Neural progenitor cell (in vitro differentiated cells): Measurements from ENCODE around the gene HLA-DPB1. TPM values are rescaled to one million over a fixed set of nuclear protein-coding genes. Genes with fewer than 3 reads are reported as not detected.

Source experiments
- DNase-seq: peaks from one replicate; pipeline ENCODE4 v3.0.0-alpha.2; 2016; ENCODE audit warnings: low spot score
- H2AFZ ChIP-seq: fragments of 200-600 bp; sonication (generic); replicated peaks from 2 replicates; pipeline ENCODE4 v1.6.1; 2016; ENCODE audit warnings: antibody characterized with exemption
- H3F3A ChIP-seq: fragments of 200-600 bp; sonication (generic); 2 replicates; pipeline ENCODE4 v1.6.1; 2016; ENCODE audit warnings: antibody characterized with exemption, low read depth
- H3K27ac ChIP-seq: fragments of 200-600 bp; sonication (generic); 2 replicates; pipeline ENCODE4 v1.5.1; 2016; ENCODE audit warnings: mild to moderate bottlenecking
- H3K27me3 ChIP-seq: fragments of 200-600 bp; sonication (generic); 2 replicates; pipeline ENCODE4 v1.6.1; 2016; ENCODE audit warnings: mild to moderate bottlenecking, moderate library complexity
- H3K36me3 ChIP-seq: fragments of 200-600 bp; sonication (generic); 2 replicates; pipeline ENCODE4 v1.5.1; 2016
- H3K4me1 ChIP-seq: fragments of 200-600 bp; sonication (generic); 2 replicates; pipeline ENCODE4 v1.6.1; 2016; ENCODE audit warnings: mixed run types
- H3K4me2 ChIP-seq: fragments of 200-600 bp; sonication (generic); 2 replicates; pipeline ENCODE4 v1.6.1; 2016
- H3K4me3 ChIP-seq: fragments of 200-600 bp; sonication (generic); 2 replicates; pipeline ENCODE4 v1.5.1; 2016
- H3K79me2 ChIP-seq: fragments of 200-600 bp; sonication (generic); 2 replicates; pipeline ENCODE4 v1.6.1; 2016; ENCODE audit warnings: low read depth
- H3K9ac ChIP-seq: fragments of 200-600 bp; sonication (generic); 2 replicates; pipeline ENCODE4 v1.6.1; 2016
- H3K9me3 ChIP-seq: fragments of 200-600 bp; sonication (generic); 2 replicates; pipeline ENCODE4 v1.5.1; 2016; ENCODE audit warnings: low read depth
- H4K20me1 ChIP-seq: fragments of 200-600 bp; sonication (generic); 2 replicates; pipeline ENCODE4 v1.6.1; 2016; ENCODE audit warnings: low read depth
- H3K27ac Mint-ChIP-seq: 3 replicates; pipeline ENCODE4 v1.8.0; 2021; ENCODE audit warnings: mixed read lengths
- H3K27me3 Mint-ChIP-seq: 2 replicates; pipeline ENCODE4 v1.8.0; 2022; ENCODE audit warnings: low read depth, mild to moderate bottlenecking, inconsistent platforms, moderate library complexity, mixed read lengths; ENCODE audit not compliant: insufficient read depth
- H3K36me3 Mint-ChIP-seq: 3 replicates; pipeline ENCODE4 v1.8.0; 2021; ENCODE audit warnings: mixed read lengths
- H3K4me1 Mint-ChIP-seq: 3 replicates; pipeline ENCODE4 v1.8.0; 2021; ENCODE audit warnings: mixed read lengths
- H3K4me3 Mint-ChIP-seq: 3 replicates; pipeline ENCODE4 v1.8.0; 2021; ENCODE audit warnings: mild to moderate bottlenecking, moderate library complexity, mixed read lengths
- H3K9me3 Mint-ChIP-seq: 3 replicates; pipeline ENCODE4 v1.8.0; 2020; ENCODE audit warnings: mixed read lengths
- CTCF ChIP-seq: fragments of 200-600 bp; sonication (generic); IDR thresholded peaks from 2 replicates; pipeline ENCODE4 v1.5.1; 2017; ENCODE audit warnings: antibody characterized with exemption, mild to moderate bottlenecking
- EZH2 ChIP-seq: fragments of 200-600 bp; sonication (generic); IDR thresholded peaks from 2 replicates; pipeline ENCODE4 v1.6.1; 2017; ENCODE audit warnings: antibody characterized with exemption, mild to moderate bottlenecking, moderate library complexity
- EZH2phosphoT487 ChIP-seq: fragments of 200-600 bp; sonication (generic); IDR thresholded peaks from 2 replicates; pipeline ENCODE4 v1.6.1; 2017; ENCODE audit warnings: antibody characterized with exemption
- total RNA-seq: library from RNA; depleted of rRNA; stranded (reverse); fragments of >200 nt; gene quantifications from 2 replicates; pipeline ENCODE4 v1.2.3, GENCODE V29; 2015; ENCODE audit warnings: low replicate concordance

Gene HLA-DPB1
- total RNA-seq, 1 donor from 2014 or later, result 8.0 TPM

- Histone ChIP-seq H3K9me3 (no peaks in the 10 kb centered on the region), H2AFZ (no peak overlapping the region), H3K27ac (no peak overlapping the region), H3F3A (no peaks in the 10 kb centered on the region), H3K79me2 (no peaks in the 10 kb centered on the region), H3K4me1 (no peaks in the 10 kb centered on the region), H3K4me3 (no peak overlapping the region), H3K27me3 (no peaks in the 10 kb centered on the region), H3K36me3 (no peaks in the 10 kb centered on the region), H3K9ac (no peak overlapping the region), H4K20me1 (no peaks in the 10 kb centered on the region), H3K4me2 (no peak overlapping the region)
- TF ChIP-seq EZH2phosphoT487, result no peak
- no peak for TF ChIP-seq CTCF
- TF ChIP-seq EZH2, result no peak
- Mint-ChIP-seq H3K4me3 (no peak overlapping the region), H3K27ac (no peak overlapping the region), H3K27me3 (peaks cover 6% of the 10 kb centered on the region), H3K36me3 (peaks cover 2% of the 10 kb centered on the region), H3K9me3 (peaks cover 6% of the 10 kb centered on the region), H3K4me1 (no peaks in the 10 kb centered on the region)
- no peak for DNase-seq
These were observed 6.6 kb upstream of the HLA-DPB1 start for GRCh38 chr6:33069021-33069738.

- H3K36me3 ChIP-seq, result no peaks in the 10 kb centered on the region
- no peak overlapping the region for H3K9ac ChIP-seq
- H3K27ac ChIP-seq, result no peak overlapping the region
- H3K4me1 ChIP-seq, result no peaks in the 10 kb centered on the region
- H3K27ac Mint-ChIP-seq, result no peak overlapping the region
- H3K4me3 Mint-ChIP-seq, result no peak overlapping the region
- H3K4me3 ChIP-seq, result no peak overlapping the region
- no peaks in the 10 kb centered on the region for H3K9me3 ChIP-seq
- H3K4me1 Mint-ChIP-seq, result no peaks in the 10 kb centered on the region
- H3K4me2 ChIP-seq, result no peak overlapping the region
- H3K36me3 Mint-ChIP-seq, result peaks cover 2% of the 10 kb centered on the region
- no peaks in the 10 kb centered on the region for H3K27me3 ChIP-seq
- no peak for DNase-seq
- peaks cover 5% of the 10 kb centered on the region for H3K9me3 Mint-ChIP-seq
- no peak for TF ChIP-seq EZH2phosphoT487
- no peak for TF ChIP-seq EZH2
- H2AFZ ChIP-seq, result no peak overlapping the region
- no peaks in the 10 kb centered on the region for H4K20me1 ChIP-seq
- no peaks in the 10 kb centered on the region for H3K79me2 ChIP-seq
- H3K27me3 Mint-ChIP-seq, result peaks cover 6% of the 10 kb centered on the region
- H3F3A ChIP-seq, result no peaks in the 10 kb centered on the region
These were observed 4.9 kb upstream of the HLA-DPB1 start for GRCh38 chr6:33070909-33071308.

DNA sequence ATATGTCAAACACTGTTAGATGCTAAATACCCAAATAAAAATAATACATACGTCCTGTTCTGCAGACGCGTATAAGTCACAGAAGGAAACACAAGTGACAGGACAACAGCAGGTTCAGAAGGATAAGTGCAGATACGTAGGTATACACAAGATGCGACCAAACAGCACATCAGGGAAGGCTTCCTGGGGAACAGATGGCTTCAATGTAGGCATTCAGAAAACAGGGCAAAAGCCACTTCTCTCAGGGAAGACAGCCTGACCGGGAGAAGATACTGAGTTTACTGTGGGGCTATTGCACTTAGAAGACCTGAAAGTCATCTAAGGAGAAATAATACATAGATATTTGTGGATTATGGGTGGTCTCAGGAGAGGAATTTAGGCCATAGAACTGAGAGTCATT is 4.2 kb upstream of the HLA-DPB1 start:
- H3K9ac ChIP-seq, result no peak overlapping the region
- H3K27ac ChIP-seq, result no peak overlapping the region

More for the DNA sequence above, 4.2 kb upstream of the HLA-DPB1 start:
- Histone ChIP-seq H4K20me1 (no peaks in the 10 kb centered on the region), H3K27me3 (no peaks in the 10 kb centered on the region), H3K4me2 (no peak overlapping the region), H2AFZ (no peak overlapping the region), H3K36me3 (no peaks in the 10 kb centered on the region), H3K9me3 (no peaks in the 10 kb centered on the region), H3K4me1 (no peaks in the 10 kb centered on the region), H3K79me2 (no peaks in the 10 kb centered on the region), H3F3A (no peaks in the 10 kb centered on the region), H3K4me3 (no peak overlapping the region)
- no peak overlapping the region for H3K4me3 Mint-ChIP-seq
- H3K9me3 Mint-ChIP-seq, result peaks cover 3% of the 10 kb centered on the region
- no peaks in the 10 kb centered on the region for H3K4me1 Mint-ChIP-seq
- no peak for DNase-seq
- H3K36me3 Mint-ChIP-seq, result peaks cover 2% of the 10 kb centered on the region
- peaks cover 6% of the 10 kb centered on the region for H3K27me3 Mint-ChIP-seq
- H3K27ac Mint-ChIP-seq, result no peak overlapping the region
- TF ChIP-seq CTCF (no peak), EZH2 (no peak), EZH2phosphoT487 (no peak)
